ENCODE data around the gene FBXL13.
"Not testable (repeated sequence)": the region's sequence is repeated elsewhere in the genome, so short reads cannot be mapped to it uniquely, and the experiment has no call there.

The FBXL13 gene

GRCh38 chr7:102859084-102859798 is 215.4 kb downstream of the FBXL13 start:
- DNase-seq (ENCODE audit: low read depth) = no peak

GRCh38 chr7:102856036-102856435 is 218.6 kb downstream of the FBXL13 start:
- no peak for DNase-seq (ENCODE audit: low read depth)

DNA sequence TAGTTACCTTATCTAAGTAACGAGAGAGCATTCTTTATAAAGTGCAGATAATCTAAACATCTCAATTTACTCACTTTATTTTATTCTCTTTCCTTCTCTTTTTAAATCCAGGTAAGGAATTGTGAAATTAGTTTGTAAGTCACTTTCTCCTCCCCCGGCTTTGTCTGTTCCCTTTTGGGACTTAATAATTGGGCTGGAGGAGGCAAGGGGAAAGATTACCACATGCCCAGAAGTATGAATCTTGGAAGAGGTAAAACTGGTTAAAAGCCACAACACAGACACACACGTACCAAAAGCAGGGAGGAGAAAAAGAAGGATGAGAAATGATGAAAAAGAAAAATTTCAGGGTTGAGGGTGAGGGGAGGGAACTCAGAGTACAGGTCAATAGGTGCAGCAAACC is 225.1 kb downstream of the FBXL13 start:
- DNase-seq (ENCODE audit: low read depth) = no peak

- no peak for DNase-seq (ENCODE audit: low read depth)
Observed at GRCh38 chr7:102849079-102849478, 225.5 kb downstream of the FBXL13 start.

GRCh38 chr7:102845346-102845745 is 229.2 kb downstream of the FBXL13 start:
- no peak for DNase-seq (ENCODE audit: low read depth)

DNA sequence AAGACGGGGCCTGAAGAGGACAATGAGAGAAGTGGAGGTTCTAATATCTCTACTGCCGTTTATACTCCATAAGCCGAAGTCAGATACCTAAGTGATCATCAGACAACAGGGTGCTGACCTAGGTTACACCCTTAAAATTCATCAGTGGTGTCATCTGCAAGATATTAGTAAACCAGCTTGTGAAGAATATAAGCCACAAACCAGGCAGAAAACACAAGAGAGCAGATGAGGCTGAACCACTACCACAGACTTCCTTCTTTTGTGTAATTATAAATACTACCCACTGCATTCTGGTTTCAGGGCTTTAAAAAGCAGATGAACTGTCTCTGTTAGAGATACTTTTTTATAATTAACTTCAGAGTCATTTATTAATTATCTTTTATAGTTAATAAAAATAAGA is 230.7 kb downstream of the FBXL13 start:
- DNase-seq (ENCODE audit: low read depth) = no peak

DNA sequence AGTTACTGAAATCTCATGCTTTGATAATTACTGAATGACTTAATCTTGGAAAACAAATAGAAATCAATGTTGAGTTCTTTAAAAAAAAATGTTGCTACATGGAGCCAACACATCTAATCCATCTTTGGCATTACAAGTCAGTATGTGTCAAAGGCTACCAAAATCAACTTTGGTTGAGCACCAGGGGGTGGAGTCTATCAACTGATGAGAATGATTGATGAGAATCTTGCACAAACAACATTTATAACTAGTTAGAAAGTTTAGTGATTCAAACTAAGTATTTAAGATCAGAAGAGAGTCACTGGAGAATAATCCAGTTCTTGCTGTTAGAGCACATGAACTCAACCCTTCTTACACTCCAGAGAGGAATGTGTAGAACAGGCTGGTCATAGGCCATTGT is 232.3 kb downstream of the FBXL13 start:
- DNase-seq (ENCODE audit: low read depth) = no peak

DNA sequence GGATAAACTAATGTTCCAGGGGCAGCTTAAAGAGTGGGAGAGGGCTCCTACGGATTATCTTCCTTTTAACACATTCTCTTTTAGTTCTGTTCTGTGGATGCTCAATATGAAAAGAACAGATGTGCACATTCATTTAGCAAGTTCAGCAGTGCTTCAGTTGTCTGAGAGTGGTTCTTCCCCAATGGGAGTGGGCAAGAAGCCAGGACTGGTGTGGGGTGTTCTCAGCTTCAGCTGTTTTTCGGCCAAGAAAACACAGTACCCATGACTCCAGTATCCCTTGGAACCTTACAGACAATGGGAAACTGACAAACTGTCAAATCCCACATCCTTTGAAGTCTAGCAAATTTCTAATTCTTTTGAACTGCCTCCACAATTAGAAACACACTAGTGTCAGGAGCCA is 233.3 kb downstream of the FBXL13 start:
- no peak for DNase-seq (ENCODE audit: low read depth)

DNA sequence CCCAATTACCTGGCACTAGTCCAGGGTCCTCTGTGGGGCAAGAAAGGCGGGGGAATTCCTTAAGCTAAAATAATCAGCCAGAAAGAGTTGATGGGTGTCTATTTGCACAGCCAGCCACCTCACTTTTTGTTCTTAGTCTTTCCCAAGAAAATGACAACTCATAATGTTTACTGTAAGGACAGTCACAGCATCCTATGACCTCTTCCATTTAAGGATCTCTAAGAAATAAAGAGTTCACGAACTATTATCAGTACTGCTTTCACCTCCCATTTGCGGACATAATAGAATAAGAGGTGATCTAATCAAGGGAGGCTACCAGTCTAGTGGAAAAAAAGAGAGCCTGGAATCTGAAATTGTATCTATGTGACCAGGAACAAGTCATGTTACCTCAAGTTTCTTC is 234.2 kb downstream of the FBXL13 start:
- DNase-seq (ENCODE audit: low read depth) = no peak

DNA sequence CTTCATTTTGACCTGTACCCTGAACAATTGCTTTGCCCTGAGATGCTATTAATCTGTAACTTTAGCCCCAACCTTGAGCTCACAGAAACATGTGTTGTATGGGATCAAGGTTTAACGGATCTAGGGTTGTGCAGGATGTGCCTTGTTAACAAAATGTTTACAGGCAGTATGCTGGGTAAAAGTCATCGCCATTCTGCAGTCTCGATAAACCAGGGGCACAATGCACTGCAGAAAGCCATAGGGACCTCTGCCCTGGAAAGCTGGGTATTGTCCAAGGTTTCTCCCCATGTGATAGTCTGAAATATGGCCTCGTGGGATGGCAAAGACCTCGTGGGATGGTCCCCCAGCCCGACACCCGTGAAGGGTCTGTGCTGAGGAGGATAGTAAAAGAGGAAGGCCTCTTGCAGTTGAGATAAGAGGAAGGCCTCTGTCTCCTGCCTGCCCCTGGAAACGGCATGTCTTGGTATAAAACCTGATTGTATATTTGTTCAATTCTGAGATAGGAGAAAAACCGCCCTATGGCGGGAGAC is 236.0 kb downstream of the FBXL13 start:
- DNase-seq (ENCODE audit: low read depth) = not testable (repeated sequence)

- no peak for DNase-seq (ENCODE audit: low read depth)
Observed at GRCh38 chr7:102837802-102838201, 236.8 kb downstream of the FBXL13 start.

- DNase-seq (ENCODE audit: low read depth) = no peak
Observed at GRCh38 chr7:102836977-102837376, 237.6 kb downstream of the FBXL13 start.

DNA sequence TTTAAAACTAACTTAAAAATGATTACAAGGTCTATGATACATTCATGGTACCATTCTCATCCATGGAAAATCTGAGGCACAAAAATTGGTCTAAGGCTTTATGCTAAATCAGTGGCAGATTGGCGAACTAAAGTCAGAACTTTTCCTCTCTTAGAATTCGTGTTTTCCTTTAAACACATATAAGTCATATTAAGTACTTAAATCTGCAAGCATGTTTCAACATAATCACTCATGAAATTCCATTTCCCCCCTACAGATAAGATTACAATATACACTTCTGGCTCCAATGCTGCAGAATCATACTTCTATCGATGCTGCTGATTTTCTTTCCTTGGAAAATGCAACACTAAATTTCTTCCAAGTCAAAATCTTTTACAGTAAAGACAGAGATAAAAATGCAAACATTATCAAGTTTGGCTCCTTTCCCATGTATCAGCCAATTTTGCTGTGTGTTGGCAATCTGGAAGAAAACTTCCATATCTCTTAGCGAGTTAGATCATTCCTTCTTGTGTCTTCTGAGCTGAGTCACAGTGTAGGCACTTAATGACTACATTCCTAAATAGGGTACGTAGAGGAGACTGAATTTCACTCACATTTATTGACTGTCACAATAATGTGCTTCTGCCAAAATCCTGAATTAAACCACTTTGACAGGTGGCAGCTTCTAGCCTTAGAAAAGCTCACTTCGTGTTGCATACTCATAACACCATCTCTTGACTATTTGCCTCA is 238.2 kb downstream of the FBXL13 start:
- DNase-seq (ENCODE audit: low read depth) = peak; percentile 95

DNA sequence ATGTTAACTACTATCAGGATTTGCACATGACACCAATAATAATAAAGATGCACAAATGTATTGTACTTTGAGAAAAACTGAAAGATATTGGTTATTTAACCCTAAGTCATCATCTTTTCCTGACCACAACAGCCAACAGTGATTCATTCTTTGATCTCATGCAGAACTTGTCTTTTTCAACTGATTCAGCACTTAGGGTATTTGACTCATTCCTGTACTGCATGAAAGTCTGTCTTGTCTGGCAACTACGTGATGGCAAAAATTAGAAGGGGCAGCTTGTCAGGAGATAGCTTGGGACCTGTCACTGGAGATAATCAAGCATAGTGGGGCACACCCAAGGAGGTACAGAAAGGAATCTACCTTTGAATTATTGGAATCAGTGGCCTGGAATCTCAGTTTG is 239.6 kb downstream of the FBXL13 start:
- peak; percentile 95 for DNase-seq (ENCODE audit: low read depth)

DNA sequence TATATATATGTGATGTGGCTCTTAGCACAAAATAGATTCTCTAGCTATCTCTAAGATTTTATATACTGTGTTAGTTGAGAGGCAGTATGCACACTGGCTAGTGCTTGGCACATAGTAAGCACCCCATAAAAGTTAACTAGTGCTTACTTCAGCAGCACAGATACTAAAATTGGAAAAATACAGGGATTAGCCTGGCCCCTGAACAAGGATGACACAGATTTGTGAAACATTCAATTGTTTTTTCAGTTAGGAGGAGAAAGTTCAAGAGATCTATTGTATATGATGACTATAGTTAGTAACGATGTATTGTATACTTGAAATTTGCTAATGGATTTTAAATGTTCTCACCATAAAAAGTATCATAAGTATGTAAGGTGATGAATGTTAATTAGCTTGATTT is 240.1 kb downstream of the FBXL13 start:
- DNase-seq (ENCODE audit: low read depth) = no peak

- DNase-seq (ENCODE audit: low read depth) = no peak
Observed at GRCh38 chr7:102833343-102833742, 241.3 kb downstream of the FBXL13 start.

DNA sequence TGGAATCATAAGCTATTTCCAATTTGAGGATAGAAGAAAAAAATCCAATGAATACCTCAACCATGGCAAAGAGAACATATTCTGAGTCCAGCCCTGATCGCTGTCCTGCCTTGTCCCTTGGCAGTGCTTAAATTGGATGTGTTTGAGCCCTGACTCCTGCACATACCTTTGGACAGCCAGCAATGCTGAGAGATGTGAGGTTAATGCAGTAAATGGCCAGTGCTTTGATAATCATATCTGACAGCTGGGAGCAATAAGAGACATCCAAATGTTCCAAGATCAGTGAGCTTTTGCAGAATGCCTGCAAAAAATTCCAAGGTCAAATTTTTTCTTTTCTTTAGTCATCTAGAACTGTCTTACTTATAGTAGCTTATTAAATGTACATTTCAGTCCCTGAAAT is 241.9 kb downstream of the FBXL13 start:
- no peak for DNase-seq (ENCODE audit: low read depth)

DNA sequence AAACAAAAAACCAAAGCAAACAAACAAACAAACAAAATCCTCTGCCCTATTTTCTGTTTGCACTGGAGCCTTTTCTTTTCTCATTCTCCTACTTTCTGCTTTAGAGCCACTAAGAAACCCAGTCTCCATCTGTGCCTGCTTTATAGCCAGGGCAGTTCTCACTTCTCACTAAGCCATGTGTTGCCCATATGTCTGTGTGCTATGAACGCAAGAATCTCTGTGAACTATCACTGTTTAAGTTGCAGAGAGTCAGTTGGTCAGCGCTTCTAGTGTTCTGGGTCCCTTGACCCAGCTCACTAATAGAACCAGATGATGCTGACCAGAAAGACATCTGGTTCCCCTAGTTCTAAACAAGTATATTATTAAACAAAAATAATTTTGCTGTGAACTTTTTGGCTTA is 244.4 kb downstream of the FBXL13 start:
- DNase-seq (ENCODE audit: low read depth) = peak; percentile 43

DNA sequence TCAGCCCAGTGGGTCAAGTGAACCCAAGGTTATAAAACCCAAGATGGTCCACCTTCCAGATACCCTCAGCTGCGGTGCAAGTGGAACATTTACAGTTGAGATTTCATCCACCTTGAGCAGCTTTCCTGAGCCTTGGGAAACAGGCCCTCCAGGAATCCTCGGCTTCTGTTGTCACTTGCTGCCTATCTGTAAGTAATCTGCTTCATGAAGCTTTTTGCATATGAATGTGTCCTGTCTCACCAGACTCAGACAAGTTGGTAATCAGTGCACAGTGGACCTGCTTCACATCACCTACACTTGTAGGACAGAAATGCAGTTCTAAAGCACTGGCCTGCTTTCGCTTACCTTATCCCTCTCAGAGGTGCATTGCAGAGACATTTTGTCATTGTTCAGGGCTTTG is 245.5 kb downstream of the FBXL13 start:
- no peak for DNase-seq (ENCODE audit: low read depth)

GRCh38 chr7:102828286-102828685 is 246.3 kb downstream of the FBXL13 start:
- peak; percentile 48 for DNase-seq (ENCODE audit: low read depth)

DNA sequence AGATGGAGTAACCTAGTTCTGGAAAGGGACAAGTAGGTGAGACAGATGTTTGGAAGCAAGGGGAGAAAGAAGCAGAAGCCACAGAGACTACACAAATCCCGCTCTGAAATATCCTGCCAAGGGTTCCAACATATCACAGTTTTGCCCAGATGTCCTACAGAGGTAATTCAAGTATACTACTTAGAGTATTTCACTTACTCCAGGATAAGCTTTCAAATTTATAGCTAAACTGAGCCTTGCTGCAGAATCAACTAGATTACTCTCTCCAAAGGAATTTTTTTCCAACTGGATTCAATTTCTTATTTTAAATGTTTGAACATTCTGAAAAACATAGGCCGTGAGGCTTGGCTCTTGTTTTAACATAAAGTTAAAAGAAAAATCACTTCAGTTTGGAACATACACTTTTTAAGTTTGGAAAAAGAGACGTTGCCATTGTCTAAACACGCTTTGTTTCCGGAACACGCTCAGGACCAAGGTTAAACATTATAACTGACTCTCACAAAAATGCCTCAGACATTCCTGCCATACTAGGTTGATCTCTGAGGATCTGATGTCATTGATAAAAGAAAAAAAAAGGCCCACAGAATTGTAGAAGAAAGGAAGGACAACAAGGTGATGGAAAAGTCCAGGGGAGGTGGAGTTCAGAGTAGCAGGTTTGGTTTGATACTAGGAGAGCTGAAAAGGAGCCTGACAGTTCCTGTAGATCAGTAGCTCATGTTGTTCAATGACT is 251.0 kb downstream of the FBXL13 start:
- DNase-seq (ENCODE audit: low read depth) = peak; percentile 55

GRCh38 chr7:102821994-102822747 is 252.4 kb downstream of the FBXL13 start:
- no peak for DNase-seq (ENCODE audit: low read depth)

Measured in iris pigment epithelial cell (primary cell).